Loucy (cell line): ENCODE data around the gene SCN5A.

Experiments used
- EZH2phosphoT487 ChIP-seq: fragments of 200-600 bp; IDR thresholded peaks from 2 replicates; pipeline ENCODE4 v1.6.1; 2018; ENCODE audit warnings: antibody characterized with exemption, mild to moderate bottlenecking, moderate library complexity, borderline replicate concordance
- TF ChIP-seq, protein P1 (sequence below): fragments of 200-600 bp; sonication (generic); conservative IDR thresholded peaks from 2 replicates; pipeline ENCODE4 v1.5.1; 2014; ENCODE audit warnings: mild to moderate bottlenecking, antibody characterized with exemption, low read length

GRCh38 chr3:38649500-38650247, at the start of gene SCN5A:
- TF ChIP-seq, protein P1, sequence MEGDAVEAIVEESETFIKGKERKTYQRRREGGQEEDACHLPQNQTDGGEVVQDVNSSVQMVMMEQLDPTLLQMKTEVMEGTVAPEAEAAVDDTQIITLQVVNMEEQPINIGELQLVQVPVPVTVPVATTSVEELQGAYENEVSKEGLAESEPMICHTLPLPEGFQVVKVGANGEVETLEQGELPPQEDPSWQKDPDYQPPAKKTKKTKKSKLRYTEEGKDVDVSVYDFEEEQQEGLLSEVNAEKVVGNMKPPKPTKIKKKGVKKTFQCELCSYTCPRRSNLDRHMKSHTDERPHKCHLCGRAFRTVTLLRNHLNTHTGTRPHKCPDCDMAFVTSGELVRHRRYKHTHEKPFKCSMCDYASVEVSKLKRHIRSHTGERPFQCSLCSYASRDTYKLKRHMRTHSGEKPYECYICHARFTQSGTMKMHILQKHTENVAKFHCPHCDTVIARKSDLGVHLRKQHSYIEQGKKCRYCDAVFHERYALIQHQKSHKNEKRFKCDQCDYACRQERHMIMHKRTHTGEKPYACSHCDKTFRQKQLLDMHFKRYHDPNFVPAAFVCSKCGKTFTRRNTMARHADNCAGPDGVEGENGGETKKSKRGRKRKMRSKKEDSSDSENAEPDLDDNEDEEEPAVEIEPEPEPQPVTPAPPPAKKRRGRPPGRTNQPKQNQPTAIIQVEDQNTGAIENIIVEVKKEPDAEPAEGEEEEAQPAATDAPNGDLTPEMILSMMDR, result no peak
- TF ChIP-seq EZH2phosphoT487, result no peak
